Neural cell (in vitro differentiated cells): Measurements from ENCODE around the gene SFRP2. TPM values are rescaled to one million over a fixed set of nuclear protein-coding genes. Genes with fewer than 3 reads are reported as not detected.

Experiments used
- H2AFZ ChIP-seq: fragments of 200-600, 300-800 bp; sonication (generic), shearing (Covaris generic); 2 replicates; pipeline ENCODE4 v1.6.0; 2014; ENCODE audit warnings: low read depth, mild to moderate bottlenecking, antibody characterized with exemption, low read length, moderate library complexity
- H3F3A ChIP-seq: fragments of 200-600 bp; shearing (Covaris generic); 2 replicates; pipeline ENCODE4 v1.6.1; 2016; ENCODE audit warnings: mild to moderate bottlenecking, moderate library complexity, mixed read lengths, antibody characterized with exemption, low read length; ENCODE audit not compliant: insufficient read depth, poor library complexity, severe bottlenecking
- H3K27ac ChIP-seq: fragments of 200-600, 300-800 bp; sonication (generic), shearing (Covaris generic); 2 replicates; pipeline ENCODE4 v1.5.1; 2014; ENCODE audit warnings: mild to moderate bottlenecking, low read length, moderate library complexity
- H3K27me3 ChIP-seq: fragments of 300-800, 200-600 bp; sonication (generic), shearing (Covaris generic); 2 replicates; pipeline ENCODE4 v1.6.0; 2014; ENCODE audit warnings: mild to moderate bottlenecking, low read depth, low read length, moderate library complexity; ENCODE audit not compliant: insufficient read depth
- H3K36me3 ChIP-seq: fragments of 300-800, 200-600 bp; sonication (generic), shearing (Covaris generic); 2 replicates; pipeline ENCODE4 v1.5.1; 2014; ENCODE audit warnings: mild to moderate bottlenecking, antibody characterized with exemption, low read length, moderate library complexity; ENCODE audit not compliant: insufficient read depth
- H3K4me2 ChIP-seq: fragments of 300-800, 200-600 bp; sonication (generic), shearing (Covaris generic); 2 replicates; pipeline ENCODE4 v1.6.0; 2014; ENCODE audit warnings: mild to moderate bottlenecking, low read length
- H3K4me3 ChIP-seq: fragments of 300-800, 200-600 bp; sonication (generic), shearing (Covaris generic); 2 replicates; pipeline ENCODE4 v1.5.1; 2014; ENCODE audit warnings: mild to moderate bottlenecking, low read length, moderate library complexity
- H3K79me2 ChIP-seq: fragments of 200-600 bp; shearing (Covaris generic); replicated peaks from 2 replicates; pipeline ENCODE4 v1.6.0; 2014; ENCODE audit warnings: mild to moderate bottlenecking, low read length, moderate library complexity; ENCODE audit not compliant: insufficient read depth
- H3K9ac ChIP-seq: fragments of 300-800, 200-600 bp; sonication (generic), shearing (Covaris generic); 2 replicates; pipeline ENCODE4 v1.6.1; 2016; ENCODE audit warnings: mild to moderate bottlenecking, low read length, mixed read lengths
- H3K9me2 ChIP-seq: fragments of 200-600 bp; shearing (Covaris generic); 2 replicates; pipeline ENCODE4 v1.6.1; 2016; ENCODE audit warnings: mild to moderate bottlenecking, low read length, mixed read lengths; ENCODE audit not compliant: insufficient read depth
- H3K9me3 ChIP-seq: fragments of 200-600, 300-800 bp; sonication (generic), shearing (Covaris generic); 2 replicates; pipeline ENCODE4 v1.6.1; 2016; ENCODE audit warnings: mild to moderate bottlenecking, mixed run types, low read length, moderate library complexity, mixed read lengths
- H4K20me1 ChIP-seq: fragments of 200-600 bp; shearing (Covaris generic); 2 replicates; pipeline ENCODE4 v1.6.1; 2016; ENCODE audit warnings: mild to moderate bottlenecking, mixed run types; ENCODE audit not compliant: insufficient read depth
- CTCF ChIP-seq: fragments of 450-650 bp; IDR thresholded peaks from 2 replicates; pipeline ENCODE4 v1.5.1; 2014; ENCODE audit warnings: antibody characterized with exemption, mild to moderate bottlenecking, moderate library complexity; ENCODE audit not compliant: poor library complexity, severe bottlenecking
- EP300 ChIP-seq: fragments of 450-650 bp; conservative IDR thresholded peaks from 2 replicates; pipeline ENCODE4 v1.6.1; 2014; ENCODE audit warnings: antibody characterized with exemption, mild to moderate bottlenecking, moderate library complexity; ENCODE audit not compliant: poor library complexity, severe bottlenecking
- EZH2 ChIP-seq: fragments of 200-600, 300-800 bp; shearing (Covaris generic), sonication (generic); IDR thresholded peaks from 2 replicates; pipeline ENCODE4 v1.6.1; 2014; ENCODE audit warnings: antibody characterized with exemption, low read length, borderline replicate concordance, mild to moderate bottlenecking; ENCODE audit not compliant: insufficient read depth, poor library complexity, severe bottlenecking
- MXI1 ChIP-seq: fragments of 450-650 bp; conservative IDR thresholded peaks from 2 replicates; pipeline ENCODE4 v1.6.1; 2014; ENCODE audit warnings: antibody characterized with exemption, mild to moderate bottlenecking; ENCODE audit not compliant: poor library complexity, severe bottlenecking
- POLR2AphosphoS5 ChIP-seq: IDR thresholded peaks from 2 replicates; pipeline ENCODE4 v1.6.1; 2012
- RAD21 ChIP-seq: fragments of 450-650 bp; conservative IDR thresholded peaks from 2 replicates; pipeline ENCODE4 v1.6.1; 2014; ENCODE audit warnings: antibody characterized with exemption, mild to moderate bottlenecking, moderate library complexity
- SMC3 ChIP-seq: fragments of 450-650 bp; conservative IDR thresholded peaks from 2 replicates; pipeline ENCODE4 v1.6.1; 2014; ENCODE audit warnings: antibody characterized with exemption, mild to moderate bottlenecking, moderate library complexity; ENCODE audit not compliant: poor library complexity
- TAF1 ChIP-seq: IDR thresholded peaks from 2 replicates; pipeline ENCODE4 v1.6.1; 2012; ENCODE audit warnings: low read depth
- polyA plus RNA-seq: library from polyadenylated mRNA; depleted of rRNA; stranded (reverse); fragments of >200 nt; gene quantifications from 2 replicates; pipeline ENCODE4 v1.2.3, GENCODE V29; 2014
- TF ChIP-seq, protein P1 (sequence below): IDR thresholded peaks from 2 replicates; pipeline ENCODE4 v1.6.1; 2012; ENCODE audit warnings: borderline replicate concordance

The SFRP2 gene
- polyA plus RNA-seq, 1 donor from 2014 or later = 0.51 TPM

DNA sequence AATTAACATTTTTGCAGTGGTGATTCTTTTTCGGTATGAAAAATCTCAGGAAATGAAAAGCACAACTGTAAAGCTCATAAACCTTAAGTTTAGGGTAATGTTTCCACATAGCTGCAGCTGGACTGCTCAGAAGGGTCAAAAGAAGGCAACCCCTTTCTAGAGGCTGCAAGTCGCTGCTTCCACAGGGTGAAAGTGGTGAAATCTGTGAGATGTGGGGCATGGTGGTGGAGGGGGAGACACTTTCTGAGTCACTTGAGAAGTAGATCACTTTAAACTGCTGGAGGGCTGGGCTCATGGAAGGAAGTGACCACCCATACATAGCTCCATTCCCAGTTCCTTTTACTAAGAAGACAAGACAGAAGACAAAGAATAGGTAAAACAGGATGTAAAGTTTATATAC is 8.7 kb downstream of the SFRP2 start:
- TF ChIP-seq MXI1 (no peak), SMC3 (no peak), RAD21 (no peak), TAF1 (no peak), CTCF (no peak), EZH2 (no peak), POLR2AphosphoS5 (no peak), EP300 (no peak)
- TF ChIP-seq, protein P1, sequence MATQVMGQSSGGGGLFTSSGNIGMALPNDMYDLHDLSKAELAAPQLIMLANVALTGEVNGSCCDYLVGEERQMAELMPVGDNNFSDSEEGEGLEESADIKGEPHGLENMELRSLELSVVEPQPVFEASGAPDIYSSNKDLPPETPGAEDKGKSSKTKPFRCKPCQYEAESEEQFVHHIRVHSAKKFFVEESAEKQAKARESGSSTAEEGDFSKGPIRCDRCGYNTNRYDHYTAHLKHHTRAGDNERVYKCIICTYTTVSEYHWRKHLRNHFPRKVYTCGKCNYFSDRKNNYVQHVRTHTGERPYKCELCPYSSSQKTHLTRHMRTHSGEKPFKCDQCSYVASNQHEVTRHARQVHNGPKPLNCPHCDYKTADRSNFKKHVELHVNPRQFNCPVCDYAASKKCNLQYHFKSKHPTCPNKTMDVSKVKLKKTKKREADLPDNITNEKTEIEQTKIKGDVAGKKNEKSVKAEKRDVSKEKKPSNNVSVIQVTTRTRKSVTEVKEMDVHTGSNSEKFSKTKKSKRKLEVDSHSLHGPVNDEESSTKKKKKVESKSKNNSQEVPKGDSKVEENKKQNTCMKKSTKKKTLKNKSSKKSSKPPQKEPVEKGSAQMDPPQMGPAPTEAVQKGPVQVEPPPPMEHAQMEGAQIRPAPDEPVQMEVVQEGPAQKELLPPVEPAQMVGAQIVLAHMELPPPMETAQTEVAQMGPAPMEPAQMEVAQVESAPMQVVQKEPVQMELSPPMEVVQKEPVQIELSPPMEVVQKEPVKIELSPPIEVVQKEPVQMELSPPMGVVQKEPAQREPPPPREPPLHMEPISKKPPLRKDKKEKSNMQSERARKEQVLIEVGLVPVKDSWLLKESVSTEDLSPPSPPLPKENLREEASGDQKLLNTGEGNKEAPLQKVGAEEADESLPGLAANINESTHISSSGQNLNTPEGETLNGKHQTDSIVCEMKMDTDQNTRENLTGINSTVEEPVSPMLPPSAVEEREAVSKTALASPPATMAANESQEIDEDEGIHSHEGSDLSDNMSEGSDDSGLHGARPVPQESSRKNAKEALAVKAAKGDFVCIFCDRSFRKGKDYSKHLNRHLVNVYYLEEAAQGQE = no peak
- H3K36me3 ChIP-seq = no peaks in the 10 kb centered on the region
- H2AFZ ChIP-seq = no peak overlapping the region
- H3K4me2 ChIP-seq = no peak overlapping the region
- H4K20me1 ChIP-seq = no peaks in the 10 kb centered on the region
- H3K79me2 ChIP-seq = no peaks in the 10 kb centered on the region
- no peaks in the 10 kb centered on the region for H3F3A ChIP-seq
- H3K27me3 ChIP-seq = no peaks in the 10 kb centered on the region
- H3K9ac ChIP-seq = no peak overlapping the region
- no peak overlapping the region for H3K4me3 ChIP-seq
- no peaks in the 10 kb centered on the region for H3K9me3 ChIP-seq
- no peaks in the 10 kb centered on the region for H3K9me2 ChIP-seq
- no peak overlapping the region for H3K27ac ChIP-seq

DNA sequence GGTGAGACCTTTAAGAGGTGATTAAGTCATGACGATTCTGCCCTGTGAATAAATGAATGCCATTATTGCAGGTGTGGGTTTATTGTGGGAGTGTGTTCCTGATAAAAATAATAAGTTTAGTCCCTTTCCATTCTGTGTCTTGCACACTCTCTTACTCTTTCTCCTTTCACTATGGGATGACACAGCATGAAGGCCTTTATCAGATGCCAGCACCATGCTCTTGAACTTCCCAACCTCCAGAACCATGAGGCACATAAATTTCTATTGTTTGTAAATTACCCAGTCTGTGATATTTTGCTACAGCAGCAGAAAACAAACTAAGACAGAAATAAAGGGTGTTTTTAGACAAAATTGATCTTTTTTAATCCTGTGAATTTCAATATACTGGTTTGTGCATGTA is 10.5 kb downstream of the SFRP2 start:
- TF ChIP-seq RAD21 = no peak
- no peak for TF ChIP-seq SMC3
- TF ChIP-seq, protein P1 = no peak
- TF ChIP-seq CTCF = no peak
- no peak for TF ChIP-seq POLR2AphosphoS5
- no peak for TF ChIP-seq EZH2
- no peak for TF ChIP-seq TAF1
- no peak for TF ChIP-seq EP300
- TF ChIP-seq MXI1 = no peak
- no peaks in the 10 kb centered on the region for H3K36me3 ChIP-seq
- no peaks in the 10 kb centered on the region for H3K27me3 ChIP-seq
- H3K9me2 ChIP-seq = no peaks in the 10 kb centered on the region
- no peak overlapping the region for H3K27ac ChIP-seq
- no peaks in the 10 kb centered on the region for H4K20me1 ChIP-seq
- H3K4me3 ChIP-seq = no peak overlapping the region
- no peak overlapping the region for H2AFZ ChIP-seq
- H3K79me2 ChIP-seq = no peaks in the 10 kb centered on the region
- H3K9me3 ChIP-seq = no peaks in the 10 kb centered on the region
- H3K9ac ChIP-seq = no peak overlapping the region
- H3K4me2 ChIP-seq = no peak overlapping the region
- no peaks in the 10 kb centered on the region for H3F3A ChIP-seq
